PC-9 (cell line): Measurements from ENCODE around the gene CBFB. TPM values are rescaled to one million over a fixed set of nuclear protein-coding genes. Genes with fewer than 3 reads are reported as not detected.

Source experiments
- BruUV-seq: library from RNA; stranded (reverse); fragments of 400-500 nt; replicated peaks from 2 replicates; lab custom pipeline; 2021; lab: Mats Ljungman, UMichigan
- CTCF ChIA-PET: fragments of 300-600 bp; sonication (Branson Sonifier 250); formaldehyde crosslinking; loops from one replicate; lab custom pipeline; 2022; ENCODE audit warnings: antibody characterized with exemption; lab: Charles Lee
- POLR2A ChIA-PET: fragments of 300-600 bp; sonication (Branson Sonifier 250); formaldehyde crosslinking; loops from one replicate; lab custom pipeline; 2022; ENCODE audit warnings: antibody characterized with exemption; ENCODE audit not compliant: unreplicated experiment; lab: Charles Lee
- DNase-seq, 2 experiments: peaks; one replicate each; pipeline versions ENCODE4 v3.0.0 to v3.0.0-alpha.2; 2015 to 2022; ENCODE audit warnings: mixed read lengths in 1 of 2
- H2AFZ ChIP-seq: fragments of 200-600 bp; sonication (generic); 2 replicates; pipeline ENCODE4 v1.8.1; 2017; ENCODE audit warnings: antibody characterized with exemption
- H3F3A ChIP-seq: fragments of 200-600 bp; sonication (generic); 2 replicates; pipeline ENCODE4 v1.8.1; 2017; ENCODE audit warnings: antibody characterized with exemption, mild to moderate bottlenecking, low read depth; ENCODE audit not compliant: insufficient read depth
- H3K27ac ChIP-seq: fragments of 200-600 bp; sonication (generic); 2 replicates; pipeline ENCODE4 v1.6.1; 2016; ENCODE audit warnings: mixed run types
- H3K27me3 ChIP-seq: fragments of 200-600 bp; sonication (generic); 2 replicates; pipeline ENCODE4 v1.6.1; 2016; ENCODE audit warnings: low read depth, mixed run types; ENCODE audit not compliant: insufficient read depth
- H3K36me3 ChIP-seq: fragments of 200-600 bp; sonication (generic); 2 replicates; pipeline ENCODE4 v1.6.1; 2016; ENCODE audit warnings: low read depth, mixed run types
- H3K4me1 ChIP-seq: fragments of 200-600 bp; sonication (generic); replicated peaks from 2 replicates; pipeline ENCODE4 v1.6.1; 2016; ENCODE audit warnings: mixed run types; ENCODE audit not compliant: insufficient read depth
- H3K4me2 ChIP-seq: fragments of 200-600 bp; sonication (generic); 2 replicates; pipeline ENCODE4 v1.6.1; 2017; ENCODE audit warnings: mixed run types
- H3K4me3 ChIP-seq: fragments of 200-600 bp; sonication (generic); 2 replicates; pipeline ENCODE4 v1.6.1; 2016; ENCODE audit warnings: mixed run types
- H3K79me2 ChIP-seq: fragments of 200-600 bp; sonication (generic); 2 replicates; pipeline ENCODE4 v1.6.1; 2017; ENCODE audit warnings: low read depth, mixed run types
- H3K9me2 ChIP-seq: fragments of 200-600 bp; sonication (generic); 2 replicates; pipeline ENCODE4 v1.8.1; 2017; ENCODE audit warnings: mild to moderate bottlenecking; ENCODE audit not compliant: insufficient read depth
- H3K9me3 ChIP-seq: fragments of 200-600 bp; sonication (generic); 2 replicates; pipeline ENCODE4 v1.8.1; 2016; ENCODE audit warnings: low read depth; ENCODE audit not compliant: insufficient read depth
- H4K20me1 ChIP-seq: fragments of 200-600 bp; sonication (generic); 2 replicates; pipeline ENCODE4 v1.8.1; 2017; ENCODE audit not compliant: insufficient read depth
- CTCF ChIP-seq: fragments of 200-600 bp; sonication (generic); conservative IDR thresholded peaks from 2 replicates; pipeline ENCODE4 v1.6.1; 2017; ENCODE audit warnings: mixed run types, antibody characterized with exemption, mild to moderate bottlenecking, moderate library complexity
- EZH2 ChIP-seq: fragments of 200-600 bp; sonication (generic); IDR thresholded peaks from 2 replicates; pipeline ENCODE4 v1.8.0; 2017; ENCODE audit warnings: antibody characterized with exemption, low read depth
- intact Hi-C: fragments of 100-400 bp; cut with micrococcal nuclease; formaldehyde crosslinking; loops from one replicate; pipeline ENCODE4 v1.10.0; 2022; ENCODE audit not compliant: unreplicated experiment
- total RNA-seq: library from RNA; stranded (reverse); gene quantifications from 2 replicates; pipeline ENCODE4 v1.2.3, GENCODE V29; 2021

CBFB gene
- total RNA-seq, 1 experiment from 2014 or later: 63.3 TPM

GRCh38 chr16:67077871-67078270, 48.9 kb downstream of the CBFB start:
- no TSS peak for BruUV-seq
- Histone ChIP-seq H3F3A (peaks cover 12% of the 10 kb centered on the region), H2AFZ (no peak overlapping the region), H3K27ac (no peak overlapping the region), H3K9me3 (no peaks in the 10 kb centered on the region), H3K4me2 (no peak overlapping the region), H3K79me2 (no peaks in the 10 kb centered on the region), H4K20me1 (no peaks in the 10 kb centered on the region; the same call in 1 of the 2 replicates), H3K9me2 (no peaks in the 10 kb centered on the region), H3K27me3 (no peaks in the 10 kb centered on the region), H3K4me3 (no peak overlapping the region), H3K4me1 (no peaks in the 10 kb centered on the region), H3K36me3 (peaks cover 6% of the 10 kb centered on the region; the same call in 1 of the 2 replicates)
- intact Hi-C loops: no loop called here
- TF ChIP-seq EZH2 (no peak), CTCF (no peak)
- ChIA-PET CTCF (no interaction called here), POLR2A (no interaction called here)
- no peak for DNase-seq

- no peaks in the 10 kb centered on the region for H3K79me2 ChIP-seq
- POLR2A ChIA-PET: interaction anchor here (0.7 kb wide), 2 partner anchors 15 to 203 kb away, joined by 3 read pairs; no protein-coding TSS in a partner anchor
- no peak for DNase-seq
- TF ChIP-seq CTCF (no peak), EZH2 (no peak)
- no peak overlapping the region for H2AFZ ChIP-seq
- no peaks in the 10 kb centered on the region for H3K9me3 ChIP-seq
- H3K36me3 ChIP-seq: no peaks in the 10 kb centered on the region
- BruUV-seq: no TSS peak
- intact Hi-C loops: no loop called here
- H3F3A ChIP-seq: no peaks in the 10 kb centered on the region; the same call in none of the 2 replicates
- H3K27ac ChIP-seq: no peak overlapping the region
- H4K20me1 ChIP-seq: no peaks in the 10 kb centered on the region; the same call in none of the 2 replicates
- no peak overlapping the region for H3K4me2 ChIP-seq
- no peaks in the 10 kb centered on the region for H3K9me2 ChIP-seq
- H3K4me1 ChIP-seq: no peaks in the 10 kb centered on the region
- H3K27me3 ChIP-seq: no peaks in the 10 kb centered on the region
- CTCF ChIA-PET: interaction anchor here (1.2 kb wide), 1 partner anchor 51 kb away, joined by 6 read pairs; no protein-coding TSS in a partner anchor
- no peak overlapping the region for H3K4me3 ChIP-seq
Observed at GRCh38 chr16:67082100-67082499, 53.2 kb downstream of the CBFB start.

GRCh38 chr16:67082891-67083290, 53.9 kb downstream of the CBFB start:
- Histone ChIP-seq H3K9me3 (no peaks in the 10 kb centered on the region), H3K79me2 (no peaks in the 10 kb centered on the region), H3K4me2 (no peak overlapping the region), H3F3A (no peaks in the 10 kb centered on the region; the same call in none of the 2 replicates), H3K4me3 (no peak overlapping the region), H3K4me1 (no peaks in the 10 kb centered on the region), H3K27me3 (no peaks in the 10 kb centered on the region), H3K36me3 (no peaks in the 10 kb centered on the region), H4K20me1 (no peaks in the 10 kb centered on the region; the same call in none of the 2 replicates), H3K27ac (no peak overlapping the region), H3K9me2 (no peaks in the 10 kb centered on the region), H2AFZ (no peak overlapping the region)
- CTCF ChIA-PET: no interaction called here
- POLR2A ChIA-PET: interaction anchor here (0.7 kb wide), 2 partner anchors 15 to 49 kb away, joined by 3 read pairs; no protein-coding TSS in a partner anchor
- intact Hi-C loops: no loop called here
- TF ChIP-seq EZH2 (no peak), CTCF (no peak)
- DNase-seq: no peak
- no TSS peak for BruUV-seq
